Measurements from ENCODE around the gene MID2.

GRCh38 chrX:107970073-107970472 lies 144.4 kb downstream of the MID2 start:
- TF ChIP-seq CTCF (optimal IDR thresholded peaks at IDR 0.05 in 1 of 3, IDR thresholded peaks at IDR 0.05 in 1 of 3, conservative IDR thresholded peaks at IDR 0.05 in 1 of 3; ENCODE audit: extremely low read depth in 1 of 3, insufficient read depth in 2 of 3, low read length in 3 of 3) (no peak), EZH2 (IDR thresholded peaks at IDR 0.05; ENCODE audit: low read length) (no peak)

Data from keratinocyte (primary cell).